CD14-positive monocyte (primary cell): ENCODE data around the gene SELENBP1. TPM values are rescaled to one million over a fixed set of nuclear protein-coding genes. Genes with fewer than 3 reads are reported as not detected.

Source experiments
- DNase-seq, 3 donors: peaks; one replicate each; pipeline ENCODE4 v3.0.0-alpha.2; 2011 to 2022
- H2AFZ ChIP-seq: 2 replicates; pipeline ENCODE4 v1.6.0; 2012; ENCODE audit warnings: mild to moderate bottlenecking, low read depth, low read length, inconsistent platforms; ENCODE audit not compliant: insufficient read depth, poor library complexity, severe bottlenecking
- H3K27ac ChIP-seq, 2 donors: 1 replicate in 1 of 2; 2 replicates in 1 of 2; pipeline ENCODE4 v1.5.1; 2012 to 2013; ENCODE audit warnings: low read length in 2 of 2, control low read depth in 1 of 2, inconsistent platforms in 1 of 2, low read depth in 1 of 2, mild to moderate bottlenecking in 1 of 2
- H3K27me3 ChIP-seq, 2 donors: one replicate each; pipeline versions ENCODE4 v1.6.0 to v1.6.1; 2011 to 2013; ENCODE audit warnings: low read length in 2 of 2; ENCODE audit not compliant: control insufficient read depth in 2 of 2, insufficient read depth in 2 of 2
- H3K36me3 ChIP-seq, 2 donors: replicated peaks in 1 of 2; 1 replicate in 1 of 2; 2 replicates in 1 of 2; pipeline versions ENCODE4 v1.5.1 to v1.6.1; 2012 to 2013; ENCODE audit warnings: low read length in 2 of 2, control low read depth in 1 of 2, inconsistent platforms in 1 of 2, mild to moderate bottlenecking in 1 of 2; ENCODE audit not compliant: insufficient read depth in 2 of 2, control insufficient read depth in 1 of 2
- H3K4me1 ChIP-seq, 2 donors: 1 replicate in 1 of 2; 2 replicates in 1 of 2; pipeline versions ENCODE4 v1.5.1 to v1.6.1; 2012 to 2013; ENCODE audit warnings: low read length in 2 of 2, control low read depth in 1 of 2, inconsistent platforms in 1 of 2, mild to moderate bottlenecking in 1 of 2, moderate library complexity in 1 of 2; ENCODE audit not compliant: insufficient read depth in 2 of 2, control insufficient read depth in 1 of 2
- H3K4me2 ChIP-seq: replicated peaks from 2 replicates; pipeline ENCODE3; 2012; ENCODE audit warnings: low read length, moderate library complexity, mild to moderate bottlenecking; ENCODE audit not compliant: poor library complexity, severe bottlenecking; ENCODE audit errors: extremely low read depth
- H3K4me3 ChIP-seq, 3 experiments: fragments of 200-600 bp in 1 of 3; sonication (generic) in 1 of 3; replicated peaks in 1 of 3; 1 replicate in 2 of 3; 2 replicates in 1 of 3; pipeline ENCODE4 v1.5.1; 2011 to 2013; ENCODE audit warnings: low read length in 3 of 3, mild to moderate bottlenecking in 3 of 3, control low read depth in 2 of 3, low read depth in 2 of 3, inconsistent platforms in 1 of 3, moderate library complexity in 1 of 3
- H3K79me2 ChIP-seq: 2 replicates; pipeline ENCODE4 v1.6.0; 2012; ENCODE audit warnings: mild to moderate bottlenecking, control low read depth, inconsistent platforms, low read length, moderate library complexity; ENCODE audit not compliant: insufficient read depth
- H3K9ac ChIP-seq: 2 replicates; pipeline ENCODE4 v1.6.0; 2017; ENCODE audit warnings: low read length, mild to moderate bottlenecking; ENCODE audit not compliant: insufficient read depth, poor library complexity, severe bottlenecking
- H3K9me3 ChIP-seq, 2 donors: replicated peaks in 1 of 2; 1 replicate in 1 of 2; 2 replicates in 1 of 2; pipeline versions ENCODE4 v1.5.1 to v1.6.1; 2012 to 2013; ENCODE audit warnings: low read length in 2 of 2, control low read depth in 1 of 2; ENCODE audit not compliant: control insufficient read depth in 1 of 2, insufficient read depth in 1 of 2
- H4K20me1 ChIP-seq: 2 replicates; pipeline ENCODE4 v1.6.0; 2012; ENCODE audit warnings: mild to moderate bottlenecking, low read length, control low read depth, moderate library complexity; ENCODE audit not compliant: insufficient read depth
- H3K27ac Mint-ChIP-seq, 7 donors: one replicate each; pipeline ENCODE4 v1.8.0; 2020; ENCODE audit warnings: mild to moderate bottlenecking in 7 of 7, mixed read lengths in 7 of 7, moderate library complexity in 6 of 7, inconsistent platforms in 2 of 7
- H3K27me3 Mint-ChIP-seq, 3 donors: one replicate each; pipeline ENCODE4 v1.8.0; 2021 to 2022; ENCODE audit warnings: low read depth in 3 of 3, mild to moderate bottlenecking in 3 of 3, mixed read lengths in 3 of 3, moderate library complexity in 3 of 3, inconsistent platforms in 1 of 3
- H3K36me3 Mint-ChIP-seq, 2 donors: one replicate each; pipeline ENCODE4 v1.8.0; 2020; ENCODE audit warnings: mixed read lengths in 2 of 2, inconsistent platforms in 1 of 2, mild to moderate bottlenecking in 1 of 2
- H3K4me1 Mint-ChIP-seq: one replicate; pipeline ENCODE4 v1.8.0; 2020; ENCODE audit warnings: mild to moderate bottlenecking, mixed read lengths
- H3K4me3 Mint-ChIP-seq, 2 donors: one replicate each; pipeline ENCODE4 v1.8.0; 2020; ENCODE audit warnings: mild to moderate bottlenecking in 2 of 2, mixed read lengths in 2 of 2, moderate library complexity in 1 of 2
- H3K9me3 Mint-ChIP-seq, 7 donors: one replicate each; pipeline ENCODE4 v1.8.0; 2020 to 2022; ENCODE audit warnings: mixed read lengths in 7 of 7, mild to moderate bottlenecking in 6 of 7, moderate library complexity in 6 of 7, inconsistent platforms in 2 of 7
- CTCF ChIP-seq: fragments of 200-600 bp; IDR thresholded peaks from one replicate; pipeline ENCODE4 v1.8.0; 2022; ENCODE audit warnings: antibody characterized with exemption, mild to moderate bottlenecking
- WGBS: methylation state at CpG from one replicate; pipeline ENCODE4 v1.1.5; 2013; ENCODE audit warnings: missing lambda C conversion rate; ENCODE audit not compliant: insufficient coverage; 5-methylcytosine and 5-hydroxymethylcytosine counted together
- intact Hi-C, 2 donors: fragments of 100-400 bp; cut with micrococcal nuclease; formaldehyde crosslinking; loops; one replicate each; pipeline versions ENCODE4 v1.15.0 to v1.15.1; 2023
- polyA plus RNA-seq, 3 donors: library from polyadenylated mRNA; depleted of rRNA in 1 of 3; unstranded in 2 of 3; stranded (reverse) in 1 of 3; fragments of 300-500 nt in 2 of 3; fragments of >200 nt in 1 of 3; fragmentation: Illumina TruSeq in 2 of 3; gene quantifications; 1 replicate in 2 of 3; 2 replicates in 1 of 3; pipeline ENCODE4 v1.2.3, GENCODE V29; 2012 to 2021

SELENBP1 gene
- polyA plus RNA-seq, 3 donors = 0.61 to 0.79 TPM; not detected in 1

DNA sequence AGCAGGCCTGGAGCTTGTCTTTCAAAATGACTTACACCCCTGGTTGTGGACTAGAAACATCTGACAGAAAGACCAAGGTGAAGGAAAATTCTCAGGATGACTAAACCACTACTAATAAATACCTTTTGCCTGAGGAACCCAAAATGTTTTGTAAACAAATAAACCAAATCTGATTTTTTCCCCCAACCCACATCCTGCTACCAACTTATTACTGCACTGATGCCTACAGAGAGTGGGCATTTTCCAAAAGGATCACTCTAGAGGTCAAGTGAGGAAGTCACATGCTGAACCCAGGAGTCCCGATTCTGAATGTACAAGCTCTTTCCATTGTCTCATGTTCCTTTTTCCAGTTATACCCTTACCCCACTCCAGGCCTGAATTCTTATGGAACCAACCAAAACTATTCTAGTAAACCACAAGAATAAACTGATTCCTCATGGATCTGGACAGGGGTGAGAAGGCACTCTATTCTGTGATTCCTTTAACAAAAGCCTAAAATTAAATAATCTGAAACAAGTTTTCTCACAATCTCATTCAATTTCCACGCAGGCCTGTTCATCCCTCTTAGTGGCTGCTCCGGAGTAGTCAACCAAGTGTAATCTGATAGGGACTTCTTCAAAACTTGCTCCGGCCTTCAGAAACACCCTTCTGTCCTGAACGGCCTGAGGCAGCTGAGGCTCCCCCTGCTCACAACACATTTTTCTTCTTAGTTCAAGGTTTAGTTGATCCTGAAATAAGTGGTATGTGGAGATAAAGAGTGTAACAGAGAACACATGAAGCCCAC lies 46.7 kb downstream of the SELENBP1 start:
- H3K4me1 Mint-ChIP-seq = peaks cover 38% of the 10 kb centered on the region
- intact Hi-C loops = loop anchor here in 1 of 2 donors (2.0 kb wide), 1 partner anchor 15 kb away; no protein-coding TSS in a partner anchor
- no peak for DNase-seq
- H3K4me2 ChIP-seq = peak overlapping the region; percentile 87
- peaks cover 1 to 2% (median 1%) of the 10 kb centered on the region in 3 donors for H3K27me3 Mint-ChIP-seq
- H3K27ac ChIP-seq = peak overlapping the region; percentile 21 to 86
- H3K27ac Mint-ChIP-seq = peak overlapping the region; percentile 95 to 100 (median 97)
- peaks cover 24 to 38% of the 10 kb centered on the region in 2 donors for H3K36me3 ChIP-seq
- H3K9ac ChIP-seq = peak overlapping the region; percentile 84
- H3K4me1 ChIP-seq = peaks cover 30 to 35% of the 10 kb centered on the region in 2 donors
- TF ChIP-seq CTCF = no peak
- H3K9me3 ChIP-seq = no peaks in the 10 kb centered on the region
- WGBS = 76% methylated on average over 3 of the region's 5 CpGs
- peaks cover 29 to 41% of the 10 kb centered on the region in 2 donors for H3K36me3 Mint-ChIP-seq
- no peaks in the 10 kb centered on the region for H3K27me3 ChIP-seq
- peak overlapping the region; percentile 63 for H2AFZ ChIP-seq
- peak overlapping the region in 2 of 3 experiments; percentile 80 to 91 for H3K4me3 ChIP-seq
- H4K20me1 ChIP-seq = peaks cover 35% of the 10 kb centered on the region
- H3K9me3 Mint-ChIP-seq = peaks cover 0 to 2% (median 0%) of the 10 kb centered on the region in 7 donors
- peaks cover 61% of the 10 kb centered on the region for H3K79me2 ChIP-seq
- H3K4me3 Mint-ChIP-seq = peak overlapping the region; percentile 89 to 99

GRCh38 chr1:151325231-151325630 lies 47.3 kb downstream of the SELENBP1 start:
- peaks cover 41% of the 10 kb centered on the region for H4K20me1 ChIP-seq
- H3K36me3 ChIP-seq = peaks cover 31 to 44% of the 10 kb centered on the region in 2 donors
- H3K36me3 Mint-ChIP-seq = peaks cover 35 to 47% of the 10 kb centered on the region in 2 donors
- no peaks in the 10 kb centered on the region for H3K27me3 ChIP-seq
- H3K9me3 ChIP-seq = no peaks in the 10 kb centered on the region
- TF ChIP-seq CTCF = no peak
- H3K4me3 ChIP-seq = peak overlapping the region in 1 of 3 experiments; percentile 80
- peaks cover 0 to 1% (median 0%) of the 10 kb centered on the region in 3 donors for H3K27me3 Mint-ChIP-seq
- peak overlapping the region; percentile 87 for H3K4me2 ChIP-seq
- peaks cover 30 to 35% of the 10 kb centered on the region in 2 donors for H3K4me1 ChIP-seq
- no peak overlapping the region for H3K9ac ChIP-seq
- H3K4me3 Mint-ChIP-seq = peak overlapping the region; percentile 20 to 30
- intact Hi-C loops = no loop called here
- no peak overlapping the region for H2AFZ ChIP-seq
- H3K79me2 ChIP-seq = peaks cover 68% of the 10 kb centered on the region
- H3K27ac ChIP-seq = peak overlapping the region in 1 of 2 donors; percentile 86
- WGBS = no CpG with 5 or more reads among the region's 7 CpGs
- peaks cover 0 to 2% (median 0%) of the 10 kb centered on the region in 7 donors for H3K9me3 Mint-ChIP-seq
- H3K27ac Mint-ChIP-seq = peak overlapping the region; percentile 37 to 100 (median 96)
- peaks cover 38% of the 10 kb centered on the region for H3K4me1 Mint-ChIP-seq
- peak in 2 of 3 donors; percentile 18 to 48 for DNase-seq
